ENCODE results near the gene PAX5.
"Not testable (repeated sequence)": the region's sequence is repeated elsewhere in the genome, so short reads cannot be mapped to it uniquely, and the experiment has no call there.

The PAX5 gene

DNA sequence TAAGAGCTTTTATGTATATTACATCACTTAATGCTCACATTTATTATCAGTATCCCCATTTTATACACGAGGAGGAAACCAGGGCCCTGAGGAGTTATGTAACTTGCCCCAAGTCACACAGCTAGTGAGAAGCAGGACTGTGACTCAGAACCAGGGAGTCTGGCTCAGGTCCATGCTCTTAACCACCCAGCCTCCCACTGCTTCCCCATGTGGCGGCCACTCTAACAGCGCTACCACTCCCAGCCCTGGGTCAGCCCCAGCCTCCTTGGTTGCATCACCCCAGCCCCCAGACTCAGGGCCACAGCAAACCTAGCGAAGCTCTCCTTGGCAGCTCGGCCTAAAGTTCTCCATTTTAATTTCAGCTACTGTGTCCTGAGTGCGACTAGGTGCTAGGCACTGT lies 159.1 kb downstream of the PAX5 start:
- TF ChIP-seq, protein P1, sequence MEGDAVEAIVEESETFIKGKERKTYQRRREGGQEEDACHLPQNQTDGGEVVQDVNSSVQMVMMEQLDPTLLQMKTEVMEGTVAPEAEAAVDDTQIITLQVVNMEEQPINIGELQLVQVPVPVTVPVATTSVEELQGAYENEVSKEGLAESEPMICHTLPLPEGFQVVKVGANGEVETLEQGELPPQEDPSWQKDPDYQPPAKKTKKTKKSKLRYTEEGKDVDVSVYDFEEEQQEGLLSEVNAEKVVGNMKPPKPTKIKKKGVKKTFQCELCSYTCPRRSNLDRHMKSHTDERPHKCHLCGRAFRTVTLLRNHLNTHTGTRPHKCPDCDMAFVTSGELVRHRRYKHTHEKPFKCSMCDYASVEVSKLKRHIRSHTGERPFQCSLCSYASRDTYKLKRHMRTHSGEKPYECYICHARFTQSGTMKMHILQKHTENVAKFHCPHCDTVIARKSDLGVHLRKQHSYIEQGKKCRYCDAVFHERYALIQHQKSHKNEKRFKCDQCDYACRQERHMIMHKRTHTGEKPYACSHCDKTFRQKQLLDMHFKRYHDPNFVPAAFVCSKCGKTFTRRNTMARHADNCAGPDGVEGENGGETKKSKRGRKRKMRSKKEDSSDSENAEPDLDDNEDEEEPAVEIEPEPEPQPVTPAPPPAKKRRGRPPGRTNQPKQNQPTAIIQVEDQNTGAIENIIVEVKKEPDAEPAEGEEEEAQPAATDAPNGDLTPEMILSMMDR (IDR thresholded peaks at IDR 0.05; ENCODE audit: low read depth, low read length): no peak
- DNase-seq (ENCODE audit: extremely low read depth, low read depth): no peak

DNA sequence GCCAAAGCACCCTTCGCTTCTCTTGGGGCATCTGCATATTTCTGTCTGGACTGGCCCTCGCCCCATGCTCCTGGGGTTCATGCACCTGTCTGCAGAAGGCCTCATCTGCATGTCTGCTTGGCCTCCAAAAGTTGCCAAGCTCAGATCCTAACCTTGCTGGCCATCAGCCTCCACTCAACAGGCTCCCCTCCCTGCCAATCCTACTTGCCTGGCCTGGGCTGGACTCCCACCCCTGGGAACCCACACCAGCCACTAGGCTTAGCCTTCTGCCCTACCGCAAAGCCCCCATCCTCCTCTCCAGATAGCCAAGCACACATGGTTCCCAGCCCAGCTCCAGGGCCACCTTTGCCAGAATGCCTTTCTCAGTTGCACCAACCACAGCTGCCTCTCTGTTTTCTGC lies 159.8 kb downstream of the PAX5 start:
- TF ChIP-seq, protein P1 (IDR thresholded peaks at IDR 0.05; ENCODE audit: low read depth, low read length): no peak
- no peak for DNase-seq (ENCODE audit: extremely low read depth, low read depth)

DNA sequence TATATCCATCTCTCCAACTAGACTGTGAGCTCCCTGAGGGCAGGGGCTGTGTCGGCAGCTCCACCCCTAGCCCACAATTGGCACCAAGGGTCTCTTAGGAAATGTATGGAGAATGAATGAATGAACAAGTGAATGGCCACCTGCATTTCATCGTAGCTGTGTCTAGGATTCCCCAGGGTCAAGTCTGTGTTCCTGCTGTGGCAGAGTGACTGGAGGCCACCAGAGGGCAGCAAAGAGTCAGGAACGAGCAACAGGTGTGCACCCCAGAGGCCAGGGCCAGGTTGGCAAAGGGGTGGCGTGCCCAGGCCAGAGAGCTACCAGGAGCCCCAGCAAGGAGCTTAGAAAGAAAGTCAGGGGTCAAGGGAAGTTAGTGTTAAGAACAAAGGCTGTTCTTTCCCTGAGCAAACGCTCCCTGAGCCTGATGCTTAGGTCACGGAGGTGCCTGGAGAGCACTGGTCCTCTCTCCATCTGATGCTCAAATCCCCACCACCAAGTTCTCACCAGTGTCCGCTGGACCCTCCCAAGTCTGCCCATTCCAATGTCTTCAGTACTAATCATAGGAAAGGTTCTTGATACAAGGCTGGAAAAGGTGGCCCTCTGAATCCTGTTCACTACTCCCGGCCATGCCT lies 160.7 kb downstream of the PAX5 start:
- TF ChIP-seq, protein P1 (IDR thresholded peaks at IDR 0.05; ENCODE audit: low read depth, low read length): peak; percentile 91
- DNase-seq (ENCODE audit: extremely low read depth, low read depth): peak; percentile 12

DNA sequence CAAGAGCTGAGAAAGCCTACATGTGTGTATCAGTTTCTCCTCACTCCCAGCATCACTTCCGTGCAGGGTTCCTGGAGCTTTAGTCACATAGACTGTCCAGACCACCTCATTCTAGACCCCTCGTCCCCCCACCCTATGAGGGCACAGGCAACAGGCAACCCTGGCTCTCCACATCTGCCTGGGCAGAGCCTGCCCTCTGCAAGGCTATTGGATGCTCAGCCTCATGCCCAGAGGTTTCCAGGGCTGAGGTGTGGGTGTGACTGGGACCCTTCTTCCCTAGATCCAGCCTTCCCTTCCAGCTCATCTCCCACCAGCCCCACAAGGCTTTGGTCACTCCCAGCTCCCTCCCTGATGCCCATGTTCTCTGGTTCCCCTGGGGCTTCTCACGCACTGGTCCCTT lies 161.4 kb downstream of the PAX5 start:
- TF ChIP-seq, protein P1 (IDR thresholded peaks at IDR 0.05; ENCODE audit: low read depth, low read length): no peak
- DNase-seq (ENCODE audit: extremely low read depth, low read depth): no peak

DNA sequence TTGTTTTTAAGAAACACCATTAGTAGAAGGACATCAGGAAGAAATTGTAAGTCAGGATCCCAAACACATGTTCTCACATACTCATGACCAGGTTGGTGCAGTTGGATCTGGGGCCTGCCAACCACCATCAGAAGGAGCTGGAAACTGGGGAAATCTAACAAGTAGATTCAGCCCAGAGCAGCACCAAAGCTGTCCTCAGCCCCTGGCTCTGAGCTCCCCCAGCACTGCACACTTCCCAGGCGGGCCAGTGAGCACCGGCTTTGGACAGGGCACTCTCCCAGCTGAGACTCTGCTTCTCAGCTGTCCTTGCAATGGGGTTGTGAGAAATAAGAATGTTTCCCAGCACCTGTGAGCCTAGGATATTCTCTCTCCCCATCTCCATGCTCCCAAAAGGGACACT lies 162.5 kb downstream of the PAX5 start:
- DNase-seq (ENCODE audit: extremely low read depth, low read depth): no peak
- TF ChIP-seq, protein P1 (IDR thresholded peaks at IDR 0.05; ENCODE audit: low read depth, low read length): no peak

DNA sequence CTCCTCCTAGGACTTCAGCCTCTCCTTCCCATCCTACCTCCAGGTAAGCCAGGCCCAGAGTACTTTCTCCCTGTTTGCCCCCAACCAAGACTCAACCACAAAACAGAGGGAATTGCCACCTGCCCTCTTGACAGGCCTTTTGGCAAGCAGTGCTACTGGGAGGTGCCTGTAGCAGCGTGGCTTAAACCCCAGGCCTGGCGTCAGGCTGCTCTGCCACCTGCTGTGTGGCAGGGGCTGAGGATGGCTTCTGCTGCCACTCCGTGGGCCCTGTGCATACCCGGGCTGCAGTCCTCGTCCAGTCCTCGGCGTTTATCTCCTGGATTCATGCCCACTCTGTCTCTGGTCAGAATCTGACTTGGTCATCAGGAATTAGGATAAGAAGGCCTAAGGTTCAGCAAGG lies 163.1 kb downstream of the PAX5 start:
- DNase-seq (ENCODE audit: extremely low read depth, low read depth): no peak
- TF ChIP-seq, protein P1 (IDR thresholded peaks at IDR 0.05; ENCODE audit: low read depth, low read length): no peak

DNA sequence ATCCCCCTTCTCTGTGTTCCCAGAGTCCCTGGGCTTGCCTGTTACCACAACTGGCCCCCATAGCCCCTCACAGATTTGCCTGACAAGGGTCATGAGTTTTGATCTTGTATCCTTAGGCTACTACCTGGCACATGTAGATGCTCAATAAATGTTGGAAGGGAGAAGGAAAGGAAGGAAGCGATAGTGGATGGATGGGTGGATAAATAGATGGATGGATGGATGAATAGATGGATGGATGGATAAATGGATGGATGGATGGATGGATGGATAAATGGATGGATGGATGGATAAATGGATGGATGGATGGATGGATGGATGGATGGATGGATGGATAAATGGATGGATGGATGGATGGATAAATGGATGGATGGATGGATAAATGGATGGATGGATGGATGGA lies 164.5 kb downstream of the PAX5 start:
- not testable (repeated sequence) for DNase-seq (ENCODE audit: extremely low read depth, low read depth)

DNA sequence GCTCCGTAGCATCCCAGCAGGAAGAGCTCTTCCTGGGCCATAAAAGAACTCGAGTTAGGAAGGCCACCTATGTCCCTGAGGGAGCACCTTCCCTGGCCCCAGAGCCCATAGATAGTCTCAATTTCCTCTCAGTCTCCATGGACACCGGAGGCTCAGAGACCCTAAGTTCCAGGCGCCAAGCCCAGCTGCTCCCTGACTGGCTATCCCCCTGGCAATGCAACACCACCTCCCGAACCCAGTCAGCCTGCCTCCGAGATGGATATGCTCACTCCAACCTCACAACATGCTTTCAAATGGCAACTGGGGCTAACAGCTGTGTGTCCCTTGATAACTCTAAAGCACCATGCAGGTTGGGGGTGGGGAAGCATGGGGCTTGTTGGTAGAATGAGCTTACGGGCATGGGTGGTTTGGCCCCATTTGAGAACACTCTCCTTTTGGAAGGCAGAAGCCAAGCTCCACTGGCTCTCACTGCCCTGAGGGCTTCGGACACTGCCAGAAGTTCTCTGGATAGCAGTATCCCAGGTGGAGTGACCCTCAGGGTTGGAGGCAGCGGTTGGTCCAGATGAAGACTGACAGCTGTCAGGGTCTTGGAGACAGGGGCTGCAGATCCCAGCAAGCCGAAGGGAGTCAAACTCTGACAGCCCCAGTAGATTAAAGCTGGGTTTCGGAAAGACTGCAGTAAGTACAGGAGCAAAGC lies 165.3 kb downstream of the PAX5 start:
- TF ChIP-seq, protein P1 (IDR thresholded peaks at IDR 0.05; ENCODE audit: low read depth, low read length): no peak
- no peak for DNase-seq (ENCODE audit: extremely low read depth, low read depth)

Measured in AG09319 (cell line).